ENCODE data around the gene TRIM29.

The TRIM29 gene

DNA sequence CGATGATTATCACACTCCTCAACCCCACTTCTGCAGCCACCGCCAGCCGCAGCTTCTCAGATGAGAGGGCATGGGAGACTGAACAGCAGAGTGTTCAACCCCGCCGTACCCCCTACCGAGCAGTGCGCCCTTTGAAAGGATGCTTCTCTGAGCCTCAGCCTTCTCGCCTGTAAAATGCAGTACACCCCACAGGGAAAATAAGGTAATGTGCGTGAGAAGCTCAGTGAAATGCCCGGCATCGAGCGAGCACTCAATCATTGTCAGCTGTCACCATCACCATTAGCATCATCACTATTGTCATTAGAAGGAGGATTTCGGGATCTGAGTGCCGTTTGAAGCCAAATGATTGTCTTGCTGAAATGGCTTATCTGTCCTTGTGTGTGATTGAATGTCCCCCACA, 13.6 kb downstream of the TRIM29 start:
- DNase-seq (ENCODE audit: insufficient read length, low spot score) (no peak), FAIRE-seq (no peak)

DNA sequence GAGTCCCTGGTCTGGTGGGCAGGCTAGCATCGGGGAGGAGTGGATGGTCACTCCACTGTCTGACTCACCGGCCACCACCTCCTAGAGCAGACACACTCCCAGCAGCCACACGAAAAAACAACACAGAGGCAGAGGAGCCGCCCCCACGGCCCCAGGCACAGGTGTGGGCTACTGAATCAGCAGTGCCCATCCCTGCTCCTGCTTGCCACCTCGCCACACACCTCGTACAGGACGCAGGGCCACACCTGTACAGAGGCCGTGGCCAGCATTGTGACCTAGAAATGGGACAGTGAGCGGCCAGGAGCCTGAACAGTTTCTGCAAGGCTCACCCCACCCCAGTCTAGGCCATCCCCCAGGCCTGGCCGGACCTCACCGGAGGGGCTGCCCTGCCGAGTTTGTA, 14.0 kb downstream of the TRIM29 start:
- FAIRE-seq (no peak), DNase-seq (ENCODE audit: insufficient read length, low spot score) (no peak)

DNA sequence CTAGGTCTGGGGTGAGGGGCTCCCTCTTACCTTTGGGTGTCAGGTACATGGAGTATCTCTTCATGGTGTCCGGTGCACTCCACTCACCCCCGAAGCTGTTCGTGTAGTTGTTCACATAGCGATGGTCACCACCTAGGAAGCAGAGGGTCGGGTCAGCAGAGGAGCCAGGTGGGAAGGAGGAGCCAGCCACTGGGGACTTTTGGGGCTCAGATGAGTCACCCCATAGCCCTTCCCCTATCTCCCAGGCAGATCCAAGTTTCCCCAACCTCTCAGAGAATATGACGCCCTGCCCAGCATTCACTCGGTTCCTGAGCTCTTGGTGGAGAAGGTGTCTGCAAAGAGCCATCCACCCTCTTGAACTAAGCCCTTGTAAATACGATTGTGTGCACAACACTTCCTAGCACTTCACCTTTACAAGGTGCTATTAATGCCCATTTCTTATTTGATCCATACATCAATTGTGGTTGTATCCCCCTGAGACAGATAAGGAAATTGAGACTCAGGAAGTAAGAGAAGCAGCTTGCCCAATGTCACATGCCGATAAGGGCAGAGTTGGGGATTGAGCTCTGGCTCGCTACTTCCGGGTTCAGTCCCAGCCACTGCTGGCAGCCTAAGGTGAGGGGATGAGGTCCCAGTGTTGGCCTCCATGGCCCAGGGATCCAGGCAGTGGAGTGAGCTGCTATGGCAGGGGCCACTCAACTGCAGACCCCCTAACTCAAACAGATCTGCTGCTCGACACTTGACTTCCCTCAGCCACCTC, 14.8 kb downstream of the TRIM29 start:
- FAIRE-seq (no peak), DNase-seq (ENCODE audit: insufficient read length, low spot score) (no peak)

DNA sequence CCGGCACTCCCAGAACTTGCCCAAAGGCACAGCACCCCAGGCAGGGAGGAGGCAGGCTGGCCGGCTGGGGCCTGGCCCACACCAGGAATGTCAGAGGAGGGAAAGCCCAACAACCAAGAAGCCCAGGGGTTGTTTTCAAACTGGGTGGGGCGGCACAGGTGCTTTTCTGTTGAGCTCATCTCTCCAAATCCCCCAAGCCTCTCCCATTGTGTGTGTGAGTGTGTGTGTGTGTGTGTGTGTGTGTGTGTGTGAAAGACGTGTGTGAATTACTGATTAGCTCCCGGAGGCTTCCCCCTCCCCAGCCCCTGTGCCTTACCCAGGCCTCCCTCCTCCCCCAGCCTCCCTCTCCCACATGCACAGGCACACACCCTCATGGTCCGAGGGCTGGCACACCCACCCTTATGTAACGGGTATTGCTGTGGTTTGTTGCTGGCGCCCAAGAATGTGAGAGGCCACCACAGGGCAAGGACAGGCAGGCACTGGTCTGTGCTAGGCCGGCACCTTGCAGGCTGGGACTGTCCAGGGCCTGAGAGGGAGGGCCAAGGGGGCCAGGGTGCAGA, 15.9 kb downstream of the TRIM29 start:
- FAIRE-seq (no peak), DNase-seq (ENCODE audit: insufficient read length, low spot score) (no peak)

DNA sequence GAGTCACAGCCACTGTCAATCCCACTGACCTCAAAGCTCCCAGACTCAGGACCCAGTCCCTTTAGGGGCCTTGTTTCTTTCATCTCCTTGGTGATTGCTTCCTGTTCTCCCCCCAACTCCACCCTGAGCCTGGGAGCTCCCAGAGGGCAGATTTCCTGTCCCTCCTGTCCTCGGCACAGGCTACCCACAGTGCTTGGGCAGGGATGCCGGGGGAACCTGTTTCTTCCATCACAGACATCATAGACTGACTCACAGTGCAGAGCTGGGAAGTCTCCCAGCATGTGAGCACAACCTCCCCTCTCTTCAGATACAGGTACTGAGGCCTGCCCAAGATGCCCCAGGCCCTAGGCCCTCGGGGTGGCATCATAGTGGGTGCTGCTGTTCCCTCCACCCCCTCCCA, 16.6 kb downstream of the TRIM29 start:
- no peak for FAIRE-seq
- DNase-seq (ENCODE audit: insufficient read length, low spot score) = no peak

DNA sequence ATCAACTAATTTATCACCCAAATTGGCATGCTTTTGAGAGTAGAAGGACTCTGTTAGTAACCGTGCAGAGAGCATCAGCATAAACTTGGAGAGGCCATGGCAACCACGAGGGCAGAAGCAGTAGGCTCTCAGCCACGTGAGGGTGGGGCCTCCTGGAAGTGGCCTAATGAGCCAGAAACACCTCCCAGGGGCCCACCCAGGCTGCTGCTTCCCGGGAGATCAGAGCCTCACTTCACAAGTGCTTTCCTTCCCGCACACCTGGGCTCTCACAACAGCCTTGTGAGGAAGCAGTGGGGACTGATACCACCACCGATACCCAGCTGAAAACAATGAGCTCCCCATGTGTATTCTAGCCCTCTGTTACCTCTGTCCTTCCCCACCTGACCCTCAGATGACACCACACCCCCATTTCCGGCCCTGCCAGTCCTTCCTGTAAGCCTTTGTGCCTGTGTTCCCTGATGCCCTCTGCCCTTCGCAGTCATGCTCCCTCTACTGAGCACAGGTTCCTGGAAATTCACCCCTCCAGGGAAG, 17.0 kb downstream of the TRIM29 start:
- FAIRE-seq (no peak), DNase-seq (ENCODE audit: insufficient read length, low spot score) (no peak)

DNA sequence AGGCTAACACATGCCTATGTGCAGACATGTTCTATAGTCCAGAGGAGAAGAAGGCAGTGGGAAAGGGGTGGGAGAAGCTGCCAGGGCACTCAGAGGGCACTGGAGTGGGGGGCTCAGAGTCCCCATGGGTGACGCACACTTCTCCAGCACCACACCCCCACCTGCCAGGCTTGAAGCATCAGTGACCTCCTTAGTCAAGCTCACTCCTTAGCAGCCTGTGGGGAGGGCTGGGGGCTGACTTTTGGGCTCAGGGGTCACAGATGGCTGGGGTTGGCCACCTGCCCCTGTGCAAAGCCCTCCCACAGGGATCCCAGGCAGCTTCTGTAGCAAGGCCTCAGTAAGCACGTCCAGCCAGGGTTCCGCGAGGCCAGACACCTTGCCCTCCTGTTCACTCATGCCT, 18.8 kb downstream of the TRIM29 start:
- DNase-seq (ENCODE audit: insufficient read length, low spot score) (no peak), FAIRE-seq (no peak)

DNA sequence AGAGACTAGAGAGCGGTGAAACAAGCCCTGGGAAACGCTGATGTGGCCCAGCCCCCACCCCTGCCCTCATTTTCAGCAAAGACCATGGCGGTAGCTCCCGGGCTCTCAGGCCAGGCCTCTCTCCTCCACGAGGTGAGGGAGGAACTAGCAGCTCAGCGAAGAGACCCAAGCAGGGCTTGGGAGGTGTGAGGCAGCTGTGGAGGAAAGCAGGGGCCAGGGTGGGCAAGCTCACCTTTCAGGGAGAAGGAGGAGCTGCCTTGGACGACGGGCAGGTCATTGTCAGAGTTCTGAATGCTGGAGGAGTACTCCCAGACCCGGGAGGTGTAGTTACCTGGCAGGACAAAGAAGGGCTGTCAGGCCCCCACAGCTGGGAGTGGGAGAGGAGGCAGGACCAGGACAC, 19.9 kb downstream of the TRIM29 start:
- no peak for FAIRE-seq
- DNase-seq (ENCODE audit: insufficient read length, low spot score) = no peak

DNA sequence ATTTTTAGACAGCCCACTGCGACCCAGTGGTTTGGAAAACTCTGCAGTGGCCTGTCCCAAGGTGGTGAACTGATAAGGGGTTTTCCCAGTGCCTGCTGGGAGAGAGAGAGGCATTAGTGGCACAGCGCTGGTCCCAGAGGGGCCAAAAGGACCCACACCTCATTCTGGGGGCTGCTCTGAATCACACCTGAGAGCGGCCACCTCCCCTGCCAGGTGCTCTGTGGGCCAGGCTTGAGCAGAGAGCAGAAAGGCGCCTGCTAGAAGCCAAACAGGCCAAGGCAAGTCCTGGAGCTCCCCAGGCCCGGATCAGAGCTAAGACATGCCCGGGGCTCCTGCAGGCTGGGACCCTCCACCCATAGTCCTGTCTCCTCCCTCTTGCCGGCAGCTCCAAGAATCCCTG, 20.9 kb downstream of the TRIM29 start:
- no peak for DNase-seq (ENCODE audit: insufficient read length, low spot score)
- no peak for FAIRE-seq

DNA sequence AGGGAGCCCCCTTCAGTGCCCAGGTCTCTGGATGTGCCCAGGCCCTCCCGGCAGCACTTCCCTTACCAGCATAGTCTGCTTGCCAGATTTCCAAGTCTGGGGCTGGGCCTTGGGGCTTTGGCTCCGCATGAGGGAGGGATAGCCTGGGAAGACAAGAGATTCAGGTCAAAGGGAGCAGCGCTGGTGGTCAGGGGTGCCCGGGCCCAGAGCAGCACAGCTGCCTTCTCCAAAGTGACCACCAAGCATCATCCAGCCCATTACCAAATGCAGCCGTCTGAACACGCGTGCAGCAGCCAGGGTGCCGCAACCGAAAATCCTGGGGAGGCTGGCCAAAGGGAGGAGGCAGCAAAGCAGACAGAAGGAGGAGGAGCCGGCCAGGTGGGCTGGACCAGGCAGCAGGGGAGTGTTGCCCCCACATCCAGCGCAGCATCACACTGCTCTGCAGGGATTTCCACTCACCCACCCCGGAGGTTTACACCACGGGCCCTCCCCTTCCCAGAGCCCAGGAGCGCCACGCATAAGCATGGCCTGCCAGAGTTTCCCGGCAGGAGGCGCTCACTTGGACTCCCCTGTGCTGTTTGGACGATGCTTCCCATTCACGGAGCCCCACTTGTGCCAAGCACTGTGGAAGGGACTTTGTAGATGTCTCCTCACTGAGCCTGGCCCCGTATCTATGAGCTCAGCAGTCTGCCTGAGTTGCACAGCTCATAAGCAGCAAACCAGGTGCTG, 22.5 kb downstream of the TRIM29 start:
- FAIRE-seq (no peak), DNase-seq (ENCODE audit: insufficient read length, low spot score) (no peak)

DNA sequence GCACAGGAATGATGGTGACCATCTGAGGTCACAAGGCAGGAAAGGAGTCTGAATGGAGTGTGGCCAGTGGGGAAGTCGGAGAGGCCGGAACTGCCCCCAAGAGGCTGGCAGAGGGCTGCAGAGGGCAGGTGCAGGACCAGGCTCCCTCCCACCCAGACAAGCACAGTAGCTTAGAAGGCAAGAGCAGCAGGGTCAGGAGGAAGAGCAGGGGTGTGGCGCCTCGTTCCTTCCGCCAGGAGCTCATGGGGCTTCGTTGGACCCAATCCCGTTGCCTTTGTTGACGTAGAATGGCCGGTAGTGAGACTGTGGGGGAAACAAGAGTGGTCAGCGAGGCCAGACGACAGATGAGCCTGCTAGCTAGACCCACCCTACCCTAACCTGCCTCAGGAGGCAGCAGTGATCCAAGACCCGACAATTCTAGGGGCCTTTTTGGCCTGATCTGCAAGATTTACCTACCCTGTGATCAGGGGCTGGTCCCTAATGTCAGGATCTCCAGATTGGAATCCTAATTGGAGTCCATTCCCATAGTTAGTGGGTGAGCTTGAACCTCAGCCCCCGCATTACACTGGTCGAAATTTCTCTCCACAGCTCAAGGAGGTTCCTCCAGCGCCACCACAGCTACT, 25.6 kb downstream of the TRIM29 start:
- DNase-seq (ENCODE audit: insufficient read length, low spot score) (no peak), FAIRE-seq (no peak)

DNA sequence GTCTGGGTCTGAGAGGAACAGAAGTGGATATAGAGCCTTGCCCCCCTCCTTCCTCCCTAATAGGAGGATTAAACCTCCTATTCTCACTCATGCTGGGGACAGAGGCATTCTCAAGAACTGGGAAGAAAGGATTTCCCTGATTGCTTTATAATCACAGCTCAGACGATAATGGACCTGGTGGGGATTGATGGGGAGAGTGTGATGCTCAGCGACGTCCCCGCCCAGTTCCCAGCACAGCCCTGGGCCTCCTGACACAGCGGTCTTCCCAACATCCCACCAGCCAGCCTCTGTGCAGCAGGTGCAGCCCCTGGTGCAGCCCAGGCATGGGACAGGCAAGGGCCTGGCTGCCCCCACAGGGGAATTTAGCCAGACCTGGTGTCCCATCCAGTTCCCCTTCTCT, 28.4 kb downstream of the TRIM29 start:
- FAIRE-seq (no peak), DNase-seq (ENCODE audit: insufficient read length, low spot score) (no peak)

DNA sequence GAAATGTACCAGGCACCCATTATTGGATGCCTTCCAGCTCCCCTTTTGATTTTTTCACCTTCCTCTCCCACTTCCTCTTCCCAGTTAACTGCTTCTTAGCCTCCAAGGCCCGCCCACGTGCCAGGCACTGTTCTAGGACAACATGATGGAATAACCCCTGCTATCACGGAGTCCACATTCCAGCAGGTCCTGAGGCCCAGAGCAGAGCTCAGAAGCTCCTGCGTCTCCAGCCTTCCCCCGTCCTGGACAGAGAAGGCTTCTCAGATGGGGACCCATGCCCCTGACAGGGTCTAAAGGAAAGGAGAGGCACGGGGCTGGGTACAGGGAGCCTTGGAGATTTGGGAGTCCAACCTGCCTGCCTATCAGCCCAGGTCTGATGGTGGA, 29.1 kb downstream of the TRIM29 start:
- no peak for FAIRE-seq

DNA sequence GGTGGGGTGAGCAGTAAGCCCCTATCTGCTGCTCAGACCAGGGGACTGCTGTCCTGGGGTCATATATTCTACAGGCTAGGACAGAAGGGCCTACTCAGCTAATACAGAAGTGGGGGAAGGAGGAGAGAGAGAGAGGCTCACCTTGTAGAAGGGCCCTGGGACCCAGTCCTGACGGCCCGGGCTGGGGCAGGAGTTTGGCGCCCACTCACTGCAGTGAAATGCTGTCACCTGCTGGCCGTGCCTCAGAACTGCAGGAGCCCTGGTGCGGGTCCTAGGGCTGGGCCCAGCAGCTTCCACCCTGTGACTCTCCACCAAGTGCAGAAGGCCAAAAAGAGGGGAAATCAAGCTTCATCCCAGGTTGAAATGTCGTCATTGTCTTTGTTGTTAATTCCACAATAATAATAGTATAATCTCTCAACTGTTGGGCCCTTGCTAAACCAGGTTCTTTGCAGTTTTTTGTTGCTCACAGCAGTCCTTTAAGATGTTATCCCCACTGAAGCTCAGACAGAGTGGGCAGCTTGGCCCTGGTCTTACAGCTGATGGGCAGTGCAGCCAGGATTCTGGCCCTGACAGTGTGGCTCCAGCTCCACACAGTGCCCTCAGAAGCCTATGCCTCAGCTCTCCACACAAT, 29.6 kb downstream of the TRIM29 start:
- DNase-seq (ENCODE audit: insufficient read length, low spot score) = peak; percentile 88
- peak; percentile 80 for FAIRE-seq

More for the DNA sequence above, 29.1 kb downstream of the TRIM29 start:
- DNase-seq (ENCODE audit: insufficient read length, low spot score) = no peak

DNA sequence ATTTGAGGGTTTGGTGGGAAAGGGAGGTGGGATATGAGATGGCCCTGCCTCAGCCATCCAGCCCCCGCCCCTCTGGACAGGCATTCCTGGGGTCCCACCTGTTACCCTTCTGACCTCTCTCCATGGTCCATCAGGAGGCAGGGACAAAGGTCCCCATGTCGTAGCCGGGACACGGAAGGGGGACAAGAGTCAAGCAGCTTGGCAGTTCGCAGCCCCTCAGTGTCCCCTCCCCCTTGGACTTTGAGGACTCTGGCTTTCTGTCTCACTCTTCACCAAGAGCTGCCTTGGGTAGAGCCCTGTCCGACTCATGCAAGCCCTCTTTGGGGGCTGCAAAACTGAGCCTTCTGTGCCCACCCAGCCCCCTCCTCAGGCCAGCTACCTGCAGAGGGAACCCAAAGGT, 30.2 kb downstream of the TRIM29 start:
- no peak for FAIRE-seq

DNA sequence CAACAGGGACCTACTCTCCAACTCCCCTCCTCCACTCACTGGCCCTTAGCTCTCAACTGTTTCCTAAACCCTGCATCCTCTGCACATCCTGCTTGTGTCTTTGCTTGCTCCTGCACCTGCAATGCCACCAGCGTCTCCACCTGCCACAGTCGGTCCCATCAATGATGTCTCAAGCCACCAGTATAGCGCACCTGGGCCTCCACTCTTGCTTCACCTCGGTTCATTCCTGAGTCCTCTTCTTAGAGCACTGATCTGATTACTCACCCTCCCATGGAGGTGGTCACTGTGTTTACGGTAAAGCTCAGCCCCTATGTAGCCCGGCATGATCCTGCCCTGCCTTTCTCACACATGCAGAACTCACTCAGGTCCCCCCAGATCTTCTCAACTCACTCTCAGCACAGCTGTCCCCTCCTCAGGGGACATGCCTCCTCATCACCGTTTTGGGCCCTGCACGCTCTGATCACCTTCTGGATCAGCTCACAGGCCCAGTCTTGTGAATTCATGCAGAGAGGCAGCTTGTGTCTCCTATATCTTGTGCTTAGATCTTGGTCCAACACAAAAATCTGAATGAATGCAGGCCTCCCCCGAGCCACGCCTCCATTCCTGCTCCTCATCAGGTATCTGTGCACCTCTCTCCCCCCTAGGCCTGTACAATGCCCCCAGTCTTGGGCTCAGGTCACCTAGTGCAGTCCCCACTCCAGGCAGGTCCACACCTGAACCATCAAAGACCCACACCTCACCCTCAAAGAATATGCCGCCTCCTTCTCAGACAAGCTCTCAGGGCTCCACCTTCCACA, 31.4 kb downstream of the TRIM29 start:
- DNase-seq (ENCODE audit: insufficient read length, low spot score) = no peak
- no peak for FAIRE-seq

More for the DNA sequence above, 30.2 kb downstream of the TRIM29 start:
- no peak for DNase-seq (ENCODE audit: insufficient read length, low spot score)

DNA sequence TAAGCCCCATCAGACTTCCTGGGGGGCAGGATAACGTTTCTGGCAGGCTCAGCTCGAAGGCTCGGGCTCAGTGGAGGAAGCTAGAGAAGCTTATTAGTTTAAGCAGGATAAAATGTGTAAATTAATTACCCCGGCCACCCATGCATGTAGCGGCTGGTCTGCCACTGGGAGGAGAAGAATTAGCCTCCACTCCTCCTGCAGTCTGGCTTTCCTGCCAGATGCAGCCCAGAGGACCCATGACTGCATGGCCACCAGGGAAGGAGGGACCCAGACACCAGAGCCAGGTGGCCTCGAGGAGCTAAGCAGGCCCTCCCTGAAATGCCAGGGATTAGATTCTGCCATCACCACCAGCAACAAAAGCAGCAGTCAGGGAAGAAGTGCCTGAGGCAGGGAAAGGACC, 32.3 kb downstream of the TRIM29 start:
- DNase-seq (ENCODE audit: insufficient read length, low spot score) (no peak), FAIRE-seq (no peak)

DNA sequence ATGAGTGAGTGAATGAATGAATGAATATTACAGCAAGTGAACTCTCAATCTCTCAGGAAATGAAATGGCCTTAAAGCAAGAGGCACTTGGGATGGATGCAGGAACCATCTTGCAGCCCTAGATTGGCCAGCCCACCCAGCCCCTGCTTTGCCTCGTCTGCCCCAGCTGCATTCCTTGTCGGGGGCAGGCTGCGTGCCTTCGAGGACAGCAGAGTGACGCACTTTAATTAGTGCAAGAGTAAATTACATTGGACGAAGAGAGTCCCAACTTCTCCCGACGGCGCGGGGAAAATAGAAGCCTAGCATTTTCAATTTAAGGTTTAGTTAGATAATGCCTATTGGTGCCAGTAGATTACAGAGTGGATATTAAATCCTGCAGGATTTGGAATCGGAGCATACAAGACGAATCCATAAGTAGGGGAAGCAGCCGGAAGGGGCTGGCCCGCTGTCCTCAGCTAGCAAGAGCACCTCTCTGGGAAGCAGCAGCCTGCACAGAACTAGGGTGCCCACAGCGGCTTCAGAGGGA, 33.8 kb downstream of the TRIM29 start:
- no peak for FAIRE-seq

DNA sequence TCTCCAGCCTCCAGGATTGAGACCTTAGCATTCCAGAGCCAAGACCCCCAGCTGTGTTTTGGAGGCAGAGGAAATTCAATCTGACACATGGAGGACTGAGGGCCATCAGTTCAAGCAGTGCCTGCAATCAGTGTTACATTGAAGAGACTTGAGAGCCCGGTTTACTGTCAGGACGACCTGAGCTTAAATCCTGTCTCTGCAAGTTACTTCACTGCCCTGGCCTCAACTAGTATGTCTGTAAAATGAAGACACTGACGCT, 35.1 kb downstream of the TRIM29 start:
- no peak for FAIRE-seq

More for the DNA sequence above, 33.8 kb downstream of the TRIM29 start:
- no peak for DNase-seq (ENCODE audit: insufficient read length, low spot score)

More for the DNA sequence above, 35.1 kb downstream of the TRIM29 start:
- DNase-seq (ENCODE audit: insufficient read length, low spot score) = no peak

All from GM19239 (cell line).